CD14-positive monocyte (primary cell): ENCODE measurements around the gene OR13G1. TPM values are rescaled to one million over a fixed set of nuclear protein-coding genes. Genes with fewer than 3 reads are reported as not detected.

Experiments used
- DNase-seq, 3 donors: peaks; one replicate each; pipeline ENCODE4 v3.0.0-alpha.2; 2011 to 2022
- H2AFZ ChIP-seq: 2 replicates; pipeline ENCODE4 v1.6.0; 2012; ENCODE audit warnings: mild to moderate bottlenecking, low read depth, low read length, inconsistent platforms; ENCODE audit not compliant: insufficient read depth, poor library complexity, severe bottlenecking
- H3K27ac ChIP-seq, 2 donors: 1 replicate in 1 of 2; 2 replicates in 1 of 2; pipeline ENCODE4 v1.5.1; 2012 to 2013; ENCODE audit warnings: low read length in 2 of 2, control low read depth in 1 of 2, inconsistent platforms in 1 of 2, low read depth in 1 of 2, mild to moderate bottlenecking in 1 of 2
- H3K27me3 ChIP-seq, 2 donors: one replicate each; pipeline versions ENCODE4 v1.6.0 to v1.6.1; 2011 to 2013; ENCODE audit warnings: low read length in 2 of 2; ENCODE audit not compliant: control insufficient read depth in 2 of 2, insufficient read depth in 2 of 2
- H3K36me3 ChIP-seq, 2 donors: replicated peaks in 1 of 2; 1 replicate in 1 of 2; 2 replicates in 1 of 2; pipeline versions ENCODE4 v1.5.1 to v1.6.1; 2012 to 2013; ENCODE audit warnings: low read length in 2 of 2, control low read depth in 1 of 2, inconsistent platforms in 1 of 2, mild to moderate bottlenecking in 1 of 2; ENCODE audit not compliant: insufficient read depth in 2 of 2, control insufficient read depth in 1 of 2
- H3K4me1 ChIP-seq, 2 donors: 1 replicate in 1 of 2; 2 replicates in 1 of 2; pipeline versions ENCODE4 v1.5.1 to v1.6.1; 2012 to 2013; ENCODE audit warnings: low read length in 2 of 2, control low read depth in 1 of 2, inconsistent platforms in 1 of 2, mild to moderate bottlenecking in 1 of 2, moderate library complexity in 1 of 2; ENCODE audit not compliant: insufficient read depth in 2 of 2, control insufficient read depth in 1 of 2
- H3K4me2 ChIP-seq: replicated peaks from 2 replicates; pipeline ENCODE3; 2012; ENCODE audit warnings: low read length, moderate library complexity, mild to moderate bottlenecking; ENCODE audit not compliant: poor library complexity, severe bottlenecking; ENCODE audit errors: extremely low read depth
- H3K4me3 ChIP-seq, 3 experiments: fragments of 200-600 bp in 1 of 3; sonication (generic) in 1 of 3; replicated peaks in 1 of 3; 1 replicate in 2 of 3; 2 replicates in 1 of 3; pipeline ENCODE4 v1.5.1; 2011 to 2013; ENCODE audit warnings: low read length in 3 of 3, mild to moderate bottlenecking in 3 of 3, control low read depth in 2 of 3, low read depth in 2 of 3, inconsistent platforms in 1 of 3, moderate library complexity in 1 of 3
- H3K79me2 ChIP-seq: 2 replicates; pipeline ENCODE4 v1.6.0; 2012; ENCODE audit warnings: mild to moderate bottlenecking, control low read depth, inconsistent platforms, low read length, moderate library complexity; ENCODE audit not compliant: insufficient read depth
- H3K9ac ChIP-seq: 2 replicates; pipeline ENCODE4 v1.6.0; 2017; ENCODE audit warnings: low read length, mild to moderate bottlenecking; ENCODE audit not compliant: insufficient read depth, poor library complexity, severe bottlenecking
- H3K9me3 ChIP-seq, 2 donors: replicated peaks in 1 of 2; 1 replicate in 1 of 2; 2 replicates in 1 of 2; pipeline versions ENCODE4 v1.5.1 to v1.6.1; 2012 to 2013; ENCODE audit warnings: low read length in 2 of 2, control low read depth in 1 of 2; ENCODE audit not compliant: control insufficient read depth in 1 of 2, insufficient read depth in 1 of 2
- H4K20me1 ChIP-seq: 2 replicates; pipeline ENCODE4 v1.6.0; 2012; ENCODE audit warnings: mild to moderate bottlenecking, low read length, control low read depth, moderate library complexity; ENCODE audit not compliant: insufficient read depth
- H3K27ac Mint-ChIP-seq, 7 donors: one replicate each; pipeline ENCODE4 v1.8.0; 2020; ENCODE audit warnings: mild to moderate bottlenecking in 7 of 7, mixed read lengths in 7 of 7, moderate library complexity in 6 of 7, inconsistent platforms in 2 of 7
- H3K27me3 Mint-ChIP-seq, 3 donors: one replicate each; pipeline ENCODE4 v1.8.0; 2021 to 2022; ENCODE audit warnings: low read depth in 3 of 3, mild to moderate bottlenecking in 3 of 3, mixed read lengths in 3 of 3, moderate library complexity in 3 of 3, inconsistent platforms in 1 of 3
- H3K36me3 Mint-ChIP-seq, 2 donors: one replicate each; pipeline ENCODE4 v1.8.0; 2020; ENCODE audit warnings: mixed read lengths in 2 of 2, inconsistent platforms in 1 of 2, mild to moderate bottlenecking in 1 of 2
- H3K4me1 Mint-ChIP-seq: one replicate; pipeline ENCODE4 v1.8.0; 2020; ENCODE audit warnings: mild to moderate bottlenecking, mixed read lengths
- H3K4me3 Mint-ChIP-seq, 2 donors: one replicate each; pipeline ENCODE4 v1.8.0; 2020; ENCODE audit warnings: mild to moderate bottlenecking in 2 of 2, mixed read lengths in 2 of 2, moderate library complexity in 1 of 2
- H3K9me3 Mint-ChIP-seq, 7 donors: one replicate each; pipeline ENCODE4 v1.8.0; 2020 to 2022; ENCODE audit warnings: mixed read lengths in 7 of 7, mild to moderate bottlenecking in 6 of 7, moderate library complexity in 6 of 7, inconsistent platforms in 2 of 7
- WGBS: methylation state at CpG from one replicate; pipeline ENCODE4 v1.1.5; 2013; ENCODE audit warnings: missing lambda C conversion rate; ENCODE audit not compliant: insufficient coverage; 5-methylcytosine and 5-hydroxymethylcytosine counted together
- intact Hi-C, 2 donors: fragments of 100-400 bp; cut with micrococcal nuclease; formaldehyde crosslinking; loops; one replicate each; pipeline versions ENCODE4 v1.15.0 to v1.15.1; 2023
- polyA plus RNA-seq, 3 donors: library from polyadenylated mRNA; depleted of rRNA in 1 of 3; unstranded in 2 of 3; stranded (reverse) in 1 of 3; fragments of 300-500 nt in 2 of 3; fragments of >200 nt in 1 of 3; fragmentation: Illumina TruSeq in 2 of 3; gene quantifications; 1 replicate in 2 of 3; 2 replicates in 1 of 3; pipeline ENCODE4 v1.2.3, GENCODE V29; 2012 to 2021
- TF ChIP-seq, protein P1 (sequence below): fragments of 200-600 bp; IDR thresholded peaks from one replicate; pipeline ENCODE4 v1.8.0; 2022; ENCODE audit warnings: antibody characterized with exemption, mild to moderate bottlenecking

OR13G1 gene
- polyA plus RNA-seq, 3 donors = not detected

GRCh38 chr1:247627951-247628350 lies 51.6 kb downstream of the OR13G1 start:
- H3K9me3 Mint-ChIP-seq = peaks cover 3 to 16% (median 13%) of the 10 kb centered on the region in 7 donors
- no peak overlapping the region for H3K27ac Mint-ChIP-seq
- 44% methylated on average over 2 of the region's 3 CpGs for WGBS
- Histone ChIP-seq H3K27me3 (no peaks in the 10 kb centered on the region), H3K4me3 (no peak overlapping the region), H3K36me3 (no peaks in the 10 kb centered on the region), H3K27ac (no peak overlapping the region), H3K79me2 (no peaks in the 10 kb centered on the region), H4K20me1 (no peaks in the 10 kb centered on the region), H3K9me3 (no peaks in the 10 kb centered on the region), H3K9ac (no peak overlapping the region), H3K4me2 (no peak overlapping the region), H3K4me1 (no peaks in the 10 kb centered on the region), H2AFZ (no peak overlapping the region)
- no peaks in the 10 kb centered on the region for H3K4me1 Mint-ChIP-seq
- intact Hi-C loops = no loop called here
- H3K27me3 Mint-ChIP-seq = peaks cover 0 to 3% (median 2%) of the 10 kb centered on the region in 3 donors
- no peaks in the 10 kb centered on the region for H3K36me3 Mint-ChIP-seq
- no peak for DNase-seq
- no peak overlapping the region for H3K4me3 Mint-ChIP-seq
- TF ChIP-seq, protein P1, sequence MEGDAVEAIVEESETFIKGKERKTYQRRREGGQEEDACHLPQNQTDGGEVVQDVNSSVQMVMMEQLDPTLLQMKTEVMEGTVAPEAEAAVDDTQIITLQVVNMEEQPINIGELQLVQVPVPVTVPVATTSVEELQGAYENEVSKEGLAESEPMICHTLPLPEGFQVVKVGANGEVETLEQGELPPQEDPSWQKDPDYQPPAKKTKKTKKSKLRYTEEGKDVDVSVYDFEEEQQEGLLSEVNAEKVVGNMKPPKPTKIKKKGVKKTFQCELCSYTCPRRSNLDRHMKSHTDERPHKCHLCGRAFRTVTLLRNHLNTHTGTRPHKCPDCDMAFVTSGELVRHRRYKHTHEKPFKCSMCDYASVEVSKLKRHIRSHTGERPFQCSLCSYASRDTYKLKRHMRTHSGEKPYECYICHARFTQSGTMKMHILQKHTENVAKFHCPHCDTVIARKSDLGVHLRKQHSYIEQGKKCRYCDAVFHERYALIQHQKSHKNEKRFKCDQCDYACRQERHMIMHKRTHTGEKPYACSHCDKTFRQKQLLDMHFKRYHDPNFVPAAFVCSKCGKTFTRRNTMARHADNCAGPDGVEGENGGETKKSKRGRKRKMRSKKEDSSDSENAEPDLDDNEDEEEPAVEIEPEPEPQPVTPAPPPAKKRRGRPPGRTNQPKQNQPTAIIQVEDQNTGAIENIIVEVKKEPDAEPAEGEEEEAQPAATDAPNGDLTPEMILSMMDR = no peak

Other genes with a start within 250 kb of the OR13G1 start
- under 1 TPM; 0.01 to 0.21 (median 0.09) TPM for gene OR2B11, start 221.6 kb downstream of the OR13G1 start, polyA plus RNA-seq
- gene OR2C3, start 143.3 kb downstream of the OR13G1 start, polyA plus RNA-seq = under 1 TPM in 1 of 3 donors, not detected in 2; 0.01 TPM
- gene GCSAML, start 130.6 kb downstream of the OR13G1 start, polyA plus RNA-seq = under 1 TPM in 1 of 3 donors, not detected in 2; 0.16 TPM
- gene OR2G2, start 91.4 kb downstream of the OR13G1 start, polyA plus RNA-seq = not detected
- gene OR2G3, start 74.2 kb downstream of the OR13G1 start, polyA plus RNA-seq = not detected
- gene OR6F1, start 36.9 kb upstream of the OR13G1 start, polyA plus RNA-seq = not detected
- not detected for gene OR14K1, start 58.9 kb upstream of the OR13G1 start, polyA plus RNA-seq
- not detected for gene OR14A2, start 68.4 kb upstream of the OR13G1 start, polyA plus RNA-seq
- gene OR1C1, start 80.8 kb upstream of the OR13G1 start, polyA plus RNA-seq = not detected
- gene OR14A16, start 144.4 kb upstream of the OR13G1 start, polyA plus RNA-seq = not detected
- gene OR11L1, start 162.2 kb upstream of the OR13G1 start, polyA plus RNA-seq = not detected
- under 1 TPM; 0.43 to 0.83 (median 0.68) TPM for gene TRIM58, start 177.4 kb upstream of the OR13G1 start, polyA plus RNA-seq
- under 1 TPM in 2 of 3 donors, not detected in 1; 0.09 to 0.31 TPM for gene OR2W3, start 215.8 kb upstream of the OR13G1 start, polyA plus RNA-seq
- gene OR2T8, start 240.5 kb upstream of the OR13G1 start, polyA plus RNA-seq = not detected
- gene OR2AJ1, start 245.2 kb upstream of the OR13G1 start, polyA plus RNA-seq = not detected